ENCODE data around the gene SEMA6C. TPM values are rescaled to one million over a fixed set of nuclear protein-coding genes. Genes with fewer than 3 reads are reported as not detected.
"Not testable (repeated sequence)": the region's sequence is repeated elsewhere in the genome, so short reads cannot be mapped to it uniquely, and the experiment has no call there.

SEMA6C gene
- total and polyA plus RNA-seq, 12 donors: 15.7 to 141 (median 54.9) TPM

DNA sequence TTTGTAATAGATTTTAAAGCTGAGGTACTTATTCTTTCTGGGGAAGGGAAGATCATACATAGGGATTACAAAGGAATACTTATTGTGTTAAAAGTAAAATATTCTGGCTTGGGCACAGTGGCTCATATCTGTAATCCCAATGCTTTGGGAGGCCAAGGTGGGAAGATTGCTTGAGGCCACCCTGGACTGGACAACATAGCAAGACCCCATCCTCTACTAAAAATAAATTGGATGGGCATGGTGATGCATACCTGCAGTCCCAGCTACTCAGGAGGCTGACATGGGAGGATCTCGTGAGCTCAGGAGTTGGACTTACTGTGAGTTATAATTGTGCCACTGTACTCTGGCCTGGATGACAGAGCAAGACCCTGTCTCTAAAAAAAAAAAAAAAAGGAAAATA is 48.3 kb downstream of the SEMA6C start:
- no peak for TF ChIP-seq CTCF (IDR thresholded peaks at IDR 0.05)
- Histone ChIP-seq H3K9me3 (no peaks in the 10 kb centered on the region), H3K4me1 (no peaks in the 10 kb centered on the region), H3K4me3 (no peak overlapping the region), H3K27ac (no peak overlapping the region), H3K36me3 (peaks cover 0 to 69% (median 11%) of the 10 kb centered on the region in 9 donors), H3K27me3 (no peaks in the 10 kb centered on the region)
- no peak for ATAC-seq
- no peak for DNase-seq
- intact Hi-C loops (cut with DNase I): loop anchor here in 4 of 10 donors (2.0 to 10.0 kb wide), 3 partner anchors 59 to 157 kb away; partner anchors contain the start of genes TNFAIP8L2 (in 3 of the 4) and PSMD4 (in 1 of the 4)
- 95 to 100% methylated on average over 1 of the region's 1 CpG for WGBS, 2 donors

- H3K27me3 ChIP-seq, ATAC-seq, DNase-seq, H3K9me3 ChIP-seq, H3K4me3 ChIP-seq, H3K27ac ChIP-seq, H3K4me1 ChIP-seq: not testable (repeated sequence)
- 92 to 93% methylated on average over 6 of the region's 6 CpGs for WGBS, 2 donors
- H3K36me3 ChIP-seq: peaks cover 0 to 66% (median 11%) of the 10 kb centered on the region in 9 donors
- intact Hi-C loops (cut with DNase I): loop anchor here in 2 of 10 donors (5.0 to 10.0 kb wide), 2 partner anchors 60 to 157 kb away; partner anchors contain the start of genes PSMD4 (in 1 of the 2) and TNFAIP8L2 (in 1 of the 2)
Observed at GRCh38 chr1:151097426-151097825, 49.0 kb downstream of the SEMA6C start.

DNA sequence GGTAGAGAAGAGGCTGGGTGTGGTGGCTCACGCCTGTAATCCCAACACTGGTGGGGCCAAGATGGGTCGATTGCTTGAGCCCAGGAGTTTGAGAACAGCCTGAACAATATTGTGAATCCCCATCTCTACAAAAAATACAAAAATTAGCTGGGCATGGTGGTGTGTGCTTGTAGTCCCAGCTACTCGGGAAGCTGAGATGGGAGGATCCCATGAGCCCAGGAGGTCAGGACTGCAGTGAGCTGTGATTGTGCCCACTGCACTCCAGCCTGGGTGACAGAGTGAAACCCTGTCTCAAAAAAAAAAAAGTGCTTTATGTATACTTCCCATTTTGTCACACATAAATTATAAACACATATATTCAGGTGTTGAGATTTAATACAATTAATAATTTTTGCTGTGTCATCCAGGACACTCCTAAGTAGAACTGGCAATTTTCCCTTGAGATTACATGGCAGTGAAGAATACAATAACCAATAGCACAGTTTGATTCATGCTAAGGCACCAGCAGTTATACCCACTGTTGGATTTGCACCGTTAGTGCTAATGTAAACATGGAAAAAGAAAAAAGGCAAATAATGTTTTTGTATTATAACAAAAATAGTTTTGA is 60.4 kb downstream of the SEMA6C start:
- Histone ChIP-seq H3K27me3 (no peaks in the 10 kb centered on the region), H3K27ac (no peak overlapping the region), H3K36me3 (peaks cover 0 to 24% (median 0%) of the 10 kb centered on the region in 9 donors), H3K9me3 (no peaks in the 10 kb centered on the region), H3K4me1 (no peaks in the 10 kb centered on the region), H3K4me3 (no peak overlapping the region)
- TF ChIP-seq CTCF (IDR thresholded peaks at IDR 0.05): no peak
- WGBS, 2 donors: 75 to 82% methylated on average over 4 of the region's 4 CpGs
- no peak for DNase-seq
- no peak for ATAC-seq
- intact Hi-C loops (cut with DNase I): loop anchor here in 1 of 10 donors (10.0 kb wide), 1 partner anchor 159 kb away; no protein-coding TSS in a partner anchor

Other genes starting within 250 kb of the SEMA6C start
- gene SETDB1, start 220.3 kb downstream of the SEMA6C start, total RNA-seq: 10 to 100 TPM; 14.5 to 23.8 (median 17.6) TPM
- 10 to 100 TPM in 1 of 2 donors, 1 to 10 TPM in 1; 9.1 to 20.9 TPM for gene SETDB1, start 220.3 kb downstream of the SEMA6C start, polyA plus RNA-seq
- 10 to 100 TPM; 56.5 to 99.4 (median 73.5) TPM for gene CERS2, start 171.8 kb downstream of the SEMA6C start, total RNA-seq
- 100 to 1,000 TPM in 1 of 2 donors, 10 to 100 TPM in 1; 79.2 to 104 TPM for gene CERS2, start 171.8 kb downstream of the SEMA6C start, polyA plus RNA-seq
- under 1 TPM in 4 of 10 donors, not detected in 6; 0.15 to 0.36 (median 0.20) TPM for gene ANXA9, start 164.3 kb downstream of the SEMA6C start, total RNA-seq
- gene ANXA9, start 164.3 kb downstream of the SEMA6C start, polyA plus RNA-seq: under 1 TPM; 0.06 to 0.15 TPM
- gene MINDY1, start 139.7 kb downstream of the SEMA6C start, total RNA-seq: 10 to 100 TPM; 40.7 to 70.6 (median 55.7) TPM
- gene MINDY1, start 139.7 kb downstream of the SEMA6C start, polyA plus RNA-seq: 10 to 100 TPM in 1 of 2 donors, 1 to 10 TPM in 1; 9.8 to 18.7 TPM
- gene PRUNE1, start 138.2 kb downstream of the SEMA6C start, total RNA-seq: 10 to 100 TPM; 37.5 to 50.1 (median 46.0) TPM
- gene PRUNE1, start 138.2 kb downstream of the SEMA6C start, polyA plus RNA-seq: 10 to 100 TPM; 11.5 to 24.4 TPM
- gene BNIPL, start 110.0 kb downstream of the SEMA6C start, total RNA-seq: under 1 TPM; 0.21 to 0.78 (median 0.32) TPM
- gene BNIPL, start 110.0 kb downstream of the SEMA6C start, polyA plus RNA-seq: 1 to 10 TPM in 1 of 2 donors, under 1 TPM in 1; 0.06 to 1.8 TPM
- gene C1orf56, start 98.9 kb downstream of the SEMA6C start, total RNA-seq: 10 to 100 TPM in 3 of 10 donors, 1 to 10 TPM in 7; 5.4 to 12.6 (median 8.0) TPM
- 1 to 10 TPM; 5.2 to 5.8 TPM for gene C1orf56, start 98.9 kb downstream of the SEMA6C start, polyA plus RNA-seq
- gene CDC42SE1, start 87.0 kb downstream of the SEMA6C start, total RNA-seq: 10 to 100 TPM; 26.1 to 45.6 (median 30.5) TPM
- 10 to 100 TPM; 28.6 to 34.1 TPM for gene CDC42SE1, start 87.0 kb downstream of the SEMA6C start, polyA plus RNA-seq
- 10 to 100 TPM in 7 of 10 donors, 1 to 10 TPM in 3; 1.4 to 57.8 (median 28.1) TPM for gene MLLT11, start 86.2 kb downstream of the SEMA6C start, total RNA-seq
- gene MLLT11, start 86.2 kb downstream of the SEMA6C start, polyA plus RNA-seq: 10 to 100 TPM in 1 of 2 donors, 1 to 10 TPM in 1; 4.9 to 11.3 TPM
- 10 to 100 TPM in 9 of 10 donors, 1 to 10 TPM in 1; 9.1 to 14.4 (median 10.6) TPM for gene GABPB2, start 75.9 kb downstream of the SEMA6C start, total RNA-seq
- 10 to 100 TPM in 1 of 2 donors, 1 to 10 TPM in 1; 3.4 to 11.4 TPM for gene GABPB2, start 75.9 kb downstream of the SEMA6C start, polyA plus RNA-seq
- gene TNFAIP8L2, start 10.0 kb upstream of the SEMA6C start, total RNA-seq: 1 to 10 TPM in 4 of 10 donors, under 1 TPM in 5, not detected in 1; 0.35 to 5.8 (median 0.71) TPM
- 1 to 10 TPM; 2.4 to 4.0 TPM for gene TNFAIP8L2, start 10.0 kb upstream of the SEMA6C start, polyA plus RNA-seq
- gene LYSMD1, start 19.3 kb upstream of the SEMA6C start, total RNA-seq: 10 to 100 TPM; 11.4 to 16.5 (median 13.3) TPM
- 1 to 10 TPM; 5.7 to 8.5 TPM for gene LYSMD1, start 19.3 kb upstream of the SEMA6C start, polyA plus RNA-seq
- gene SCNM1, start 19.5 kb upstream of the SEMA6C start, total RNA-seq: 10 to 100 TPM; 12.9 to 26.6 (median 18.3) TPM
- 10 to 100 TPM; 52.3 to 57.6 TPM for gene SCNM1, start 19.5 kb upstream of the SEMA6C start, polyA plus RNA-seq
- gene TMOD4, start 29.4 kb upstream of the SEMA6C start, total RNA-seq: under 1 TPM in 2 of 10 donors, not detected in 8; 0.46 to 0.74 TPM
- gene TMOD4, start 29.4 kb upstream of the SEMA6C start, polyA plus RNA-seq: under 1 TPM; 0.06 to 0.88 TPM
- 10 to 100 TPM; 29.6 to 47.2 (median 39.6) TPM for gene VPS72, start 43.6 kb upstream of the SEMA6C start, total RNA-seq
- gene VPS72, start 43.6 kb upstream of the SEMA6C start, polyA plus RNA-seq: 10 to 100 TPM; 24.8 to 33.4 TPM
- 10 to 100 TPM; 32.4 to 48.0 (median 39.2) TPM for gene PIP5K1A, start 51.9 kb upstream of the SEMA6C start, total RNA-seq
- gene PIP5K1A, start 51.9 kb upstream of the SEMA6C start, polyA plus RNA-seq: 10 to 100 TPM; 11.5 to 32.2 TPM
- 100 to 1,000 TPM; 119 to 157 (median 147) TPM for gene PSMD4, start 108.1 kb upstream of the SEMA6C start, total RNA-seq
- 100 to 1,000 TPM; 222 to 300 TPM for gene PSMD4, start 108.1 kb upstream of the SEMA6C start, polyA plus RNA-seq
- 10 to 100 TPM; 10.4 to 15.1 (median 13.1) TPM for gene ZNF687, start 135.7 kb upstream of the SEMA6C start, total RNA-seq
- 1 to 10 TPM; 5.9 to 8.0 TPM for gene ZNF687, start 135.7 kb upstream of the SEMA6C start, polyA plus RNA-seq
- 10 to 100 TPM; 37.1 to 52.1 (median 42.5) TPM for gene PI4KB, start 180.8 kb upstream of the SEMA6C start, total RNA-seq
- gene PI4KB, start 180.8 kb upstream of the SEMA6C start, polyA plus RNA-seq: 10 to 100 TPM; 17.6 to 29.0 TPM
- 10 to 100 TPM; 12.6 to 38.4 (median 24.0) TPM for gene RFX5, start 200.6 kb upstream of the SEMA6C start, total RNA-seq
- 1 to 10 TPM; 6.5 to 8.9 TPM for gene RFX5, start 200.6 kb upstream of the SEMA6C start, polyA plus RNA-seq
- 100 to 1,000 TPM in 1 of 10 donors, 10 to 100 TPM in 9; 32.3 to 112 (median 59.7) TPM for gene SELENBP1, start 226.1 kb upstream of the SEMA6C start, total RNA-seq
- gene SELENBP1, start 226.1 kb upstream of the SEMA6C start, polyA plus RNA-seq: 10 to 100 TPM; 20.7 to 54.1 TPM

Data from heart right ventricle (tissue), 16 donors.